K562 (cell line): ENCODE measurements around the gene DPH5. TPM values are rescaled to one million over a fixed set of nuclear protein-coding genes. Genes with fewer than 3 reads are reported as not detected.

ENCODE experiments used
- CTBP1 ChIP-seq: fragments of 450-650 bp; IDR thresholded peaks from 2 replicates; pipeline ENCODE4 v1.6.1; 2016; ENCODE audit warnings: borderline replicate concordance
- GTF2F1 ChIP-seq: IDR thresholded peaks from 2 replicates; pipeline ENCODE4 v1.6.1; 2011; ENCODE audit warnings: low read depth, low read length, improper control_type of control experiment
- ILK ChIP-seq: fragments of 450-650 bp; IDR thresholded peaks from 2 replicates; pipeline ENCODE4 v1.6.1; 2016; ENCODE audit warnings: missing genetic modification characterization, low read depth, mild to moderate bottlenecking, missing compliant biosample characterization, moderate library complexity, borderline replicate concordance
- MECOM ChIP-seq: fragments of 250-450 bp; sonication (Bioruptor Pico); IDR thresholded peaks from 2 replicates; pipeline ENCODE4 v1.8.0; 2022; ENCODE audit warnings: inconsistent platforms
- MTA3 ChIP-seq: fragments of 450-650 bp; formaldehyde crosslinking; IDR thresholded peaks from 2 replicates; pipeline ENCODE4 v1.6.1; 2017; ENCODE audit warnings: mild to moderate bottlenecking, borderline replicate concordance
- MYC ChIP-seq, 2 experiments: fragments of 250-450 bp in 1 of 2; sonication (Bioruptor Pico) in 1 of 2; IDR thresholded peaks; 2 replicates each; pipeline versions ENCODE4 v1.5.1 to v1.6.1; 2012 to 2021; ENCODE audit warnings: low read depth in 2 of 2, borderline replicate concordance in 1 of 2, improper control_type of control experiment in 1 of 2, low read length in 1 of 2, mild to moderate bottlenecking in 1 of 2, moderate library complexity in 1 of 2
- RERE ChIP-seq: sonication (generic); formaldehyde crosslinking; IDR thresholded peaks from 2 replicates; pipeline ENCODE4 v1.8.0; 2023; ENCODE audit warnings: missing genetic modification reagents, mild to moderate bottlenecking, borderline replicate concordance
- TAF15 ChIP-seq: fragments of 200-400 bp; formaldehyde crosslinking; IDR thresholded peaks from 2 replicates; pipeline ENCODE4 v1.6.1; 2017; ENCODE audit warnings: mild to moderate bottlenecking, low read depth, low read length, moderate library complexity
- TBL1XR1 ChIP-seq, 2 experiments: IDR thresholded peaks; 2 replicates each; pipeline ENCODE4 v1.6.1; 2012; ENCODE audit warnings: improper control_type of control experiment in 2 of 2, low read length in 2 of 2, mild to moderate bottlenecking in 1 of 2
- ZC3H4 ChIP-seq: sonication (generic); formaldehyde crosslinking; IDR thresholded peaks from 2 replicates; pipeline ENCODE4 v1.9.0; 2021; ENCODE audit warnings: missing genetic modification reagents, borderline replicate concordance
- ZNF436 ChIP-seq: fragments of 250-450, 450-650 bp; sonication (Bioruptor Pico); formaldehyde crosslinking; IDR thresholded peaks from 2 replicates; pipeline ENCODE4 v1.7.0; 2020; ENCODE audit warnings: mild to moderate bottlenecking
- ZNF586 ChIP-seq: fragments of 450-650 bp; formaldehyde crosslinking; conservative IDR thresholded peaks from 2 replicates; pipeline ENCODE4 v1.4.0; 2020; ENCODE audit warnings: mild to moderate bottlenecking, moderate library complexity
- polyA plus RNA-seq, 8 experiments: library from polyadenylated mRNA; depleted of rRNA in 4 of 8; stranded (reverse) in 5 of 8; unstranded in 3 of 8; fragments of >200 nt; fragmentation: Nextera tagmentation in 2 of 8; fragmentation: Illumina TruSeq in 1 of 8; extraction: Ambion mirVana in 2 of 8; extraction: Trizol in 1 of 8; gene quantifications; 2 replicates each; pipeline versions ENCODE4 v1.2.1 to v1.2.3, GENCODE V29; 2011 to 2014; ENCODE audit warnings: inconsistent platforms in 1 of 8, missing spikeins in 1 of 8
- total RNA-seq, 7 experiments: library from RNA; depleted of rRNA in 6 of 7; stranded (reverse); fragments of >200 nt in 6 of 7; fragmentation: Illumina TruSeq in 2 of 7; extraction: Trizol in 2 of 7; gene quantifications; 2 replicates each; pipeline versions ENCODE4 v1.2.1 to v1.2.3, GENCODE V29; 2011 to 2021; ENCODE audit warnings: low replicate concordance in 1 of 7
- TF ChIP-seq, protein P1 (sequence below): fragments of 250-450 bp; sonication (Bioruptor Pico); IDR thresholded peaks from 2 replicates; pipeline ENCODE4 v1.5.0; 2021; ENCODE audit warnings: mild to moderate bottlenecking, moderate library complexity
- TF ChIP-seq, protein P2 (sequence below): fragments of 450-650 bp; conservative IDR thresholded peaks from 2 replicates; pipeline ENCODE4 v1.6.1; 2016; ENCODE audit warnings: missing genetic modification characterization, low read depth, mild to moderate bottlenecking, control low read depth, missing compliant biosample characterization

DPH5 gene
- total and polyA plus RNA-seq, 9 of the 15 experiments (the other 6 are each of a cell fraction or from before 2014, with no cell fraction given) = 37.6 to 159 (median 89.7) TPM

DNA sequence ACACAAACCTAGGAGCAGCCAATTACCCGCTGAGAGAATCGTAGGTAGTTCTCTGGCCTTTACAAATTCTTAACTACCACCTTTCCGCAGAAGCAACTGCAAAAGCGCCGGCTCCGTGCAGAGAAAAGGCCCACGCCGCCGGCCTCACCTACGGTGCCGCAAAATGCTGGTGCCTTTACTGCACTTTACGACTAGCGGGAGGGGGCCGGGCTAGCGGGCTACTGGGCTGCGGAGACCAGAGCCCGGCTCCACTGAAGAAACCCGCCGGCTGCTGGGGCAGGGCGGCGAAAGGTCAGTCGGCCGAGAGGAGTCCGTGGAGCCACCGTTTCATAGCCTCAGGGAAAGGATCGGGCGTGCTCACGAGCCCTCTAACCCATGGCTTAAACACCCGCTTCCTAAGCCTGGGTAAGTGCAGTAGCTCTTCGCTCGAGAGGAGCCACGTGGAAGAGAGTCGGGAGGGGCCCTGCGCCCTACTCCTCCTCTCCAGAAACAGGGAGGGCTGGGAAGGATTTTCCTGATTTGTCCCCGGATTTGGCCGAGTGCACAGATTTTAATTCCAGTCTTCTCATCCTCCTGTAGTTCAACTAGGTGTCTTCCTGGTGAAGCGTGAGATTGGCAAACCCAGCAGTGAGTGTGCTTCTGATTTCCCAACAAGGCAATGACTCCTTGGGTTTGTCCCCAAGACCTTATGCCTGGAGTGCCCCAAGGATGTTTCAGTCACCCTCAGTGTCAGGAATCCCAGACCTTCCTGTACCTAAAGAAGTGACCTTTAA lies at the start of gene DPH5 (continued):
- TF ChIP-seq RERE (CRISPR knock-in tag) = no peak
- TF ChIP-seq MTA3 = 0 out of 2 replicates have a peak, but pooled peaks have one; percentile 61
- TF ChIP-seq, protein P1, sequence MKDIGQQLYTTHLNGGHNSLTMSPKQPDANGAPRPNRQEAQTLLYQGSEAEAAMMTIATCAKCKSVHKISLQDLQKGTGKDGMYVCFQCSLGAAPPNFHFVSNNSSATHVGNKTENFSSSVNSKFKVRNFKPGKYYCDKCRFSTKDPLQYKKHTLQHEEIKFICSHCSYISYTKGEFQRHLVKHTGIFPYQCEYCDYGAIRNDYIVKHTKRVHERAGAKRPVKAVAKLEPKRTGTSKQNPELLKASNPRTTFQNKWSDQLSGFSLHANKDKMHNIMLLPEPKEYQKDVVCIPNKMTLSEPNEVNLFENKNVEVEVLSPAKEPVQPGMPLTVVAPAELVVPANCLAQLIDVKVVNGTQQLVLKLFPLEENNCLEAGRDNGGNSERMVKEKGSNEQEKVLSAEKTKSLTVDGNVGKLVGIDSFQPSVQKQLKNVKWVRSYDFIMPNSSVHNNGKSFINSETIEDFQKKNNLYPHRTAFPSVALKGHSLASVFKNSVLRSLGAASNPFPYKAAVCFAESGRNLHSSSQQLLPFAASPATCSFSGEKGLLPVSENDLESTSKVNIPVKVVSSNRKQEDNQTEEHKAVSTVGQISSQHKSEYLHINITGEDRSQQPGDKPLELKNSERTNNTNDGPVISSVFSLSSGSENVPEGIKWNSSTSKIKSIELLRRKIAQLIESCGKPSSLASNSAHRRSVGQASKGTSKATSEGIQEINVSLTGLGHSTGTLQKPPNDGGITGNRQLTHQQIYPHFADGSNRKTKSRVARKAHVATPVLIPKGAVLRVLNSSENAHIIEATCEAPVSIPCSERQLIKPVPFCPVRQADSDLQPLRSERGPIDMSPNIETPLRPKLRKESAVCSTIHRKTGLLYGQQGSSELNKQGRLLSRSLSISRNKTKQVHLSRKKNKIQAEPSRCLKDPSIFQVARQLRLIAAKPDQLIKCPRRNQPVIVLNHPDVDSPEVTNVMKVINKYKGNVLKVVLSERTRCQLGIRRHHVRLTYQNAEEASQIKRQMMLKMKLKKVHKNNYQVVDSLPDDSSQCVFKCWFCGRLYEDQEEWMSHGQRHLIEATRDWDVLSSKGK (CRISPR knock-in tag) = no peak
- 0 out of 2 replicates have a peak, but pooled peaks have one; percentile 56 for TF ChIP-seq GTF2F1
- TF ChIP-seq ZNF586 (CRISPR knock-in tag) = no peak
- no peak for TF ChIP-seq ZNF436 (CRISPR knock-in tag)
- peak; percentile 31; the same call in 1 of the 2 replicates for TF ChIP-seq CTBP1
- no peak for TF ChIP-seq ILK
- TF ChIP-seq, protein P2, sequence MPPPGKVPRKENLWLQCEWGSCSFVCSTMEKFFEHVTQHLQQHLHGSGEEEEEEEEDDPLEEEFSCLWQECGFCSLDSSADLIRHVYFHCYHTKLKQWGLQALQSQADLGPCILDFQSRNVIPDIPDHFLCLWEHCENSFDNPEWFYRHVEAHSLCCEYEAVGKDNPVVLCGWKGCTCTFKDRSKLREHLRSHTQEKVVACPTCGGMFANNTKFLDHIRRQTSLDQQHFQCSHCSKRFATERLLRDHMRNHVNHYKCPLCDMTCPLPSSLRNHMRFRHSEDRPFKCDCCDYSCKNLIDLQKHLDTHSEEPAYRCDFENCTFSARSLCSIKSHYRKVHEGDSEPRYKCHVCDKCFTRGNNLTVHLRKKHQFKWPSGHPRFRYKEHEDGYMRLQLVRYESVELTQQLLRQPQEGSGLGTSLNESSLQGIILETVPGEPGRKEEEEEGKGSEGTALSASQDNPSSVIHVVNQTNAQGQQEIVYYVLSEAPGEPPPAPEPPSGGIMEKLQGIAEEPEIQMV = no peak
- TF ChIP-seq MYC (IDR thresholded peaks at IDR 0.05; ENCODE audit: low read depth, low read length) = peak; percentile 96
- peak; percentile 96 for TF ChIP-seq MYC (CRISPR knock-in tag; IDR thresholded peaks at IDR 0.05; ENCODE audit: borderline replicate concordance, low read depth)
- 0 out of 4 replicates have a peak, but pooled peaks of 1 of the 2 experiments have one; percentile 12 for TF ChIP-seq TBL1XR1 (IDR thresholded peaks at IDR 0.05; ENCODE audit: low read length in 2 of 2)
- no peak for TF ChIP-seq ZC3H4 (CRISPR knock-in tag)
- TF ChIP-seq TAF15 = no peak
- no peak for TF ChIP-seq MECOM (CRISPR knock-in tag)
